ENCODE results near the gene MAP3K12. TPM values are rescaled to one million over a fixed set of nuclear protein-coding genes. Genes with fewer than 3 reads are reported as not detected.
"Not testable (repeated sequence)": the region's sequence is repeated elsewhere in the genome, so short reads cannot be mapped to it uniquely, and the experiment has no call there.

MAP3K12 gene
- total RNA-seq, 1 donor from 2014 or later = 21.9 TPM

- peaks cover 38% of the 10 kb centered on the region for H3K4me1 ChIP-seq
- no peak overlapping the region for H3K4me3 ChIP-seq
- TF ChIP-seq CTCF (IDR thresholded peaks at IDR 0.05) (no peak), POLR2A (IDR thresholded peaks at IDR 0.05) (no peak), POLR2AphosphoS5 (IDR thresholded peaks at IDR 0.05; ENCODE audit: insufficient read depth in 1 of 2, low read depth in 1 of 2) (no peak)
- no peaks in the 10 kb centered on the region for H3K9me3 ChIP-seq
- H3K27ac ChIP-seq = no peak overlapping the region
- DNase-seq (ENCODE audit: extremely low spot score in 2 of 2) = no peak
- intact Hi-C loops (cut with DNase I) = no loop called here
- no peaks in the 10 kb centered on the region for H3K27me3 ChIP-seq
- peaks cover 0 to 81% of the 10 kb centered on the region in 2 donors for H3K36me3 ChIP-seq
Measured at GRCh38 chr12:53481939-53482586, 17.2 kb downstream of the MAP3K12 start.

GRCh38 chr12:53481458-53481857 is 17.8 kb downstream of the MAP3K12 start:
- H3K27ac ChIP-seq; DNase-seq (ENCODE audit: extremely low spot score in 2 of 2): not testable (repeated sequence)

GRCh38 chr12:53480491-53481442 is 18.5 kb downstream of the MAP3K12 start:
- H3K4me1 ChIP-seq = peaks cover 49% of the 10 kb centered on the region
- no peaks in the 10 kb centered on the region for H3K27me3 ChIP-seq
- H3K9me3 ChIP-seq = no peaks in the 10 kb centered on the region
- TF ChIP-seq CTCF (IDR thresholded peaks at IDR 0.05) = no peak
- no peak for TF ChIP-seq POLR2A (IDR thresholded peaks at IDR 0.05)
- TF ChIP-seq POLR2AphosphoS5 (IDR thresholded peaks at IDR 0.05; ENCODE audit: insufficient read depth in 1 of 2, low read depth in 1 of 2) = no peak
- no peak overlapping the region for H3K27ac ChIP-seq
- H3K36me3 ChIP-seq = peaks cover 0 to 91% of the 10 kb centered on the region in 2 donors
- no peak overlapping the region for H3K4me3 ChIP-seq
- intact Hi-C loops (cut with DNase I) = no loop called here
- DNase-seq (ENCODE audit: extremely low spot score in 2 of 2) = no peak

More at GRCh38 chr12:53481458-53481857, 17.8 kb downstream of the MAP3K12 start:
- H3K4me3 ChIP-seq; H3K27me3 ChIP-seq; intact Hi-C loops (cut with DNase I); H3K9me3 ChIP-seq: not testable (repeated sequence)
- Histone ChIP-seq H3K4me1 (peaks cover 44% of the 10 kb centered on the region), H3K36me3 (peaks cover 0 to 87% of the 10 kb centered on the region in 2 donors)

GRCh38 chr12:53479331-53479730 is 19.9 kb downstream of the MAP3K12 start:
- H3K36me3 ChIP-seq = peaks cover 0 to 91% of the 10 kb centered on the region in 2 donors

More at GRCh38 chr12:53479331-53479730, 19.9 kb downstream of the MAP3K12 start:
- Histone ChIP-seq H3K27me3 (no peaks in the 10 kb centered on the region), H3K4me1 (peaks cover 58% of the 10 kb centered on the region), H3K27ac (no peak overlapping the region), H3K9me3 (no peaks in the 10 kb centered on the region), H3K4me3 (no peak overlapping the region)
- TF ChIP-seq CTCF (IDR thresholded peaks at IDR 0.05) = no peak
- TF ChIP-seq POLR2A (IDR thresholded peaks at IDR 0.05) = no peak
- no peak for TF ChIP-seq POLR2AphosphoS5 (IDR thresholded peaks at IDR 0.05; ENCODE audit: insufficient read depth in 1 of 2, low read depth in 1 of 2)
- no peak for DNase-seq (ENCODE audit: extremely low spot score in 2 of 2)
- intact Hi-C loops (cut with DNase I) = no loop called here

Measured in vagina (tissue), 2 donors.